NT2/D1 (cell line): ENCODE results near the gene GASK1A.

Experiments used
- SUZ12 ChIP-seq: IDR thresholded peaks from 2 replicates; pipeline ENCODE4 v1.6.1; 2011; ENCODE audit not compliant: insufficient read length, insufficient read depth; ENCODE audit errors: extremely low read depth
- YY1 ChIP-seq: IDR thresholded peaks from 2 replicates; pipeline ENCODE4 v1.6.1; 2011; ENCODE audit not compliant: insufficient read length, insufficient read depth
- ZNF274 ChIP-seq: IDR thresholded peaks from 2 replicates; pipeline ENCODE4 v1.6.1; 2011; ENCODE audit warnings: mild to moderate bottlenecking, low read depth, low read length

GRCh38 chr3:43079536-43080332, 100.6 kb downstream of the GASK1A start:
- TF ChIP-seq YY1 (no peak), ZNF274 (no peak), SUZ12 (no peak)
